ENCODE data around the gene NPAS3. TPM values are rescaled to one million over a fixed set of nuclear protein-coding genes. Genes with fewer than 3 reads are reported as not detected.

Gene NPAS3
- total and polyA plus RNA-seq, 11 donors, result 0.15 to 3.4 (median 0.92) TPM

GRCh38 chr14:33561488-33562175 lies 623.0 kb downstream of the NPAS3 start:
- H3K4me1 ChIP-seq, result peaks cover 0 to 4% (median 0%) of the 10 kb centered on the region in 12 donors
- H3K27me3 ChIP-seq, result no peaks in the 10 kb centered on the region
- no peak for ATAC-seq
- intact Hi-C loops (cut with DNase I), result no loop called here
- WGBS, 4 donors, result 79 to 89% (median 85%) methylated on average over 7 of the region's 7 CpGs
- H3K9me3 ChIP-seq, result no peaks in the 10 kb centered on the region
- H3K27ac ChIP-seq, result no peak overlapping the region
- TF ChIP-seq POLR2A (IDR thresholded peaks at IDR 0.05), result no peak
- H3K4me3 ChIP-seq, result no peak overlapping the region
- DNase-seq, result no peak
- H3K36me3 ChIP-seq, result no peaks in the 10 kb centered on the region

DNA sequence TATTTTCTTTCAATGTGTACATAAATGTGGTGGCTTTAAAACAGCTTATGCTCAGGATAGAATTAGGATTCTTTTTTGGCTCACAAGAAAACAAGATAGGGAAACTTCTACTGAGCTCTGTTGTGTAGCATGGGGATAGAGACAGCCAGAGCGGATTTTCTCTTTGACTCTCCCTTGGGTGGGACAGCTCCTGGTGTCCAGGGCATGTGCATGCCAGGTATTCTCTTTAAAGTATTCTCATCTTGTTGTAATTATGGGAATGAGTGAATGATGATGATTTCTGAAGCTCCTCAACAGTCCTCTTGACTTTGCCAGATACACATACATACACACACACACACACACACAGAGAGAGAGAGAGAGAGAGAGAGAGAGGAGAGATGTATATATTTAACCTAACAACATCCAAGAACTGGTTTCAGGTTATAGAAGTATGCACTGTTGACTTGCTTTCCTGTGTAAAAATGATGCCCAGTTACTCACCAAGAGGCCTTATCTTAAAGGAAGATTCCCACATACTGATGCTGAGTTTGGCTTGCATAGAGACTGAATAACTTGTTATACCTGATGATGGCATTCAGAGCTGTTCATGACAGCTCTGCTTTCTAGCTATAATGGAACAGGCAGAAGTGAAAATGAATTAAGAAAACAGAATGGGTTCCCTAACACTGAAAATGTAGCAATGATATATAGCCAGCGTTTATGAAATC lies 624.7 kb downstream of the NPAS3 start:
- Histone ChIP-seq H3K36me3 (no peaks in the 10 kb centered on the region), H3K27ac (no peak overlapping the region), H3K4me1 (peaks cover 0 to 4% (median 0%) of the 10 kb centered on the region in 12 donors), H3K9me3 (no peaks in the 10 kb centered on the region), H3K4me3 (no peak overlapping the region), H3K27me3 (no peaks in the 10 kb centered on the region)
- ATAC-seq (no peak), DNase-seq (no peak)
- intact Hi-C loops (cut with DNase I), result no loop called here
- TF ChIP-seq POLR2A (IDR thresholded peaks at IDR 0.05), result no peak
- TF ChIP-seq CTCF (IDR thresholded peaks at IDR 0.05), result no peak
- WGBS, 4 donors, result 91 to 97% (median 93%) methylated on average over 2 of the region's 2 CpGs

DNA sequence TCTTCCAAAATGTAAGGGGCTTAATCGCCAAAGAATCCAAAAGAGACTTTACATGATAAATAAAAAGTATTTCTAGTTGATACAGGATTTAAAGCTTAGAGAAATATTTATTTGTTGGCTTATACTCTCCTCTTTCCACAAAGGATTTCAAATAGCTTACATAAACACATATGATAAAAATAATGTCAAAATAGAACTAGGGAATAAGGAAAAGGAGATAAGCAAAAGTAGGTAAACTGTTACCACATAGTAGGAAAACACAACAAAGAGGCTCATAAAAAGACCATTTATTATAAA lies 625.2 kb downstream of the NPAS3 start:
- no peak for TF ChIP-seq POLR2A (IDR thresholded peaks at IDR 0.05)
- TF ChIP-seq CTCF (IDR thresholded peaks at IDR 0.05), result no peak
- intact Hi-C loops (cut with DNase I), result no loop called here
- no peaks in the 10 kb centered on the region for H3K36me3 ChIP-seq
- 86 to 90% (median 88%) methylated on average over 1 of the region's 1 CpG for WGBS, 4 donors
- no peaks in the 10 kb centered on the region for H3K27me3 ChIP-seq
- DNase-seq (no peak), ATAC-seq (no peak)
- no peak overlapping the region for H3K27ac ChIP-seq
- no peak overlapping the region for H3K4me3 ChIP-seq
- peaks cover 0 to 4% (median 0%) of the 10 kb centered on the region in 12 donors for H3K4me1 ChIP-seq
- no peaks in the 10 kb centered on the region for H3K9me3 ChIP-seq

- Histone ChIP-seq H3K4me3 (no peak overlapping the region), H3K27ac (peak overlapping the region in 1 of 12 donors; percentile 50), H3K9me3 (no peaks in the 10 kb centered on the region), H3K27me3 (no peaks in the 10 kb centered on the region), H3K36me3 (no peaks in the 10 kb centered on the region), H3K4me1 (peaks cover 0 to 4% (median 0%) of the 10 kb centered on the region in 12 donors)
- intact Hi-C loops (cut with DNase I), result no loop called here
- ATAC-seq, result peak in 2 of 4 donors; percentile 49 to 62
- TF ChIP-seq POLR2A (IDR thresholded peaks at IDR 0.05), result no peak
- no peak for TF ChIP-seq CTCF (IDR thresholded peaks at IDR 0.05)
- WGBS, 4 donors, result 67 to 74% (median 70%) methylated on average over 3 of the region's 3 CpGs
- DNase-seq, result no peak
These were observed 626.3 kb downstream of the NPAS3 start for GRCh38 chr14:33564774-33565630.
